Transverse colon (tissue), 4 donors: Measurements from ENCODE around the gene EHMT1. TPM values are rescaled to one million over a fixed set of nuclear protein-coding genes. Genes with fewer than 3 reads are reported as not detected.
A peak's percentile ranks its signal among the peaks of the same experiment; 100 is the strongest.

Experiments
- DNase-seq: peaks from one replicate; pipeline ENCODE4 v3.0.0-alpha.2; 2019
- H3K27ac ChIP-seq, 4 donors: fragments of 200-600 bp; sonication (generic); 2 replicates each; pipeline ENCODE4 v1.5.1; 2016 to 2018; ENCODE audit warnings: inconsistent platforms in 4 of 4
- H3K27me3 ChIP-seq: fragments of 200-600 bp; sonication (generic); 2 replicates; pipeline ENCODE4 v1.5.1; 2017; ENCODE audit warnings: inconsistent platforms
- H3K36me3 ChIP-seq, 4 donors: fragments of 200-600 bp; sonication (generic); 2 replicates each; pipeline ENCODE4 v1.5.1; 2017 to 2019; ENCODE audit warnings: inconsistent platforms in 4 of 4
- H3K4me1 ChIP-seq, 4 donors: fragments of 200-600 bp; sonication (generic); 2 replicates each; pipeline ENCODE4 v1.5.1; 2017 to 2020; ENCODE audit warnings: inconsistent platforms in 4 of 4
- H3K4me3 ChIP-seq, 4 donors: fragments of 200-600 bp; sonication (generic); 1 replicate in 1 of 4; 2 replicates in 3 of 4; pipeline versions ENCODE4 v1.5.1 to v1.6.1; 2017 to 2019; ENCODE audit warnings: inconsistent platforms in 4 of 4
- H3K9me3 ChIP-seq, 2 donors: fragments of 200-600 bp; sonication (generic); 2 replicates each; pipeline ENCODE4 v1.5.1; 2017 to 2019; ENCODE audit warnings: inconsistent platforms in 2 of 2
- EP300 ChIP-seq: sonication (generic); formaldehyde crosslinking; IDR thresholded peaks from one replicate; pipeline ENCODE4 v1.6.1; 2017; ENCODE audit warnings: antibody characterized with exemption, low read depth
- POLR2A ChIP-seq: fragments of 450-650 bp; IDR thresholded peaks from one replicate; pipeline ENCODE4 v1.6.1; 2016; ENCODE audit warnings: antibody characterized with exemption, mild to moderate bottlenecking, moderate library complexity
- POLR2AphosphoS5 ChIP-seq, 3 donors: sonication (generic); formaldehyde crosslinking; IDR thresholded peaks; one replicate each; pipeline ENCODE4 v1.6.1; 2016; ENCODE audit warnings: antibody characterized with exemption in 3 of 3
- WGBS, 2 donors: methylation state at CpG; one replicate each; pipeline ENCODE4 v1.1.5; 2018; ENCODE audit warnings: low coverage in 1 of 2; 5-methylcytosine and 5-hydroxymethylcytosine counted together
- in situ Hi-C, 4 donors: fragments of 200-750 bp; cut with MboI; loops; one replicate each; pipeline versions ENCODE4 v1.15.0 to v1.15.1; 2017; ENCODE audit warnings: low sequenced_read_pairs in 3 of 4, low pct_ligation_motif_present in 1 of 4, low pct_unique_long_range_greater_than_20kb in 1 of 4
- intact Hi-C: fragments of 100-400 bp; cut with DNase I; formaldehyde crosslinking; loops from one replicate; pipeline ENCODE4 v1.15.1; 2023; ENCODE audit warnings: low total_unique reads
- total RNA-seq, 4 donors: library from RNA; depleted of rRNA; stranded (reverse); fragments of >200 nt; gene quantifications; one replicate each; pipeline ENCODE4 v1.1.0, GENCODE V29; 2016
- TF ChIP-seq, protein P1 (sequence below), 5 experiments: fragments of 200-600 bp in 3 of 5; fragments of 450-650 bp in 2 of 5; sonication (generic) in 3 of 5; IDR thresholded peaks; 1 replicate in 2 of 5; 2 replicates in 3 of 5; pipeline ENCODE4 v1.5.1; 2016 to 2017; ENCODE audit warnings: antibody characterized with exemption in 5 of 5, inconsistent platforms in 3 of 5, mild to moderate bottlenecking in 2 of 5, moderate library complexity in 1 of 5

Gene EHMT1
- total RNA-seq, 4 donors from 2014 or later, result 93.8 to 184 (median 139) TPM

DNA sequence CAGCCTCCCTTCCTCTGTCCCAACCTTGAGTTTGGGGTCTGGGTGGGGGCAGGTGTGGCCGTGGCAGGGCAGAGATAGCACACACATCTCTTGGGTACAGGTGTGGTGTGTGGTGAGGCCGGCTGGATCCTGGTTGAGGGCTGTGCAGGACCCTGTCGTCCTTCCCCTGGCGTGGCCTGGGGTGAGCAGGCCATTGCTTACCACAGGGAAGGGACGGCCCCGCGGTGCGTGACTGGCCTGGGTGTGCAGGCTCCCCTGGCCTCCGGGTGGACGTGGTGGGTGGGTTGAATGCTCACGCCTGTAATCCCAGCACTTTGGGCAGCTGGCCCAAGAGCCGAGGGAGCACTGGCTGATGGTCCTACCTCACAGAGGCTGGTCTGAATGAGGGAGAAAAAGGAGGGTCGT lies 12.1 kb upstream of the EHMT1 start:
- no peaks in the 10 kb centered on the region for H3K27me3 ChIP-seq
- 23% methylated on average over 10 of the region's 13 CpGs; no CpG with 5 or more reads in 1 of the 2 donors for WGBS, 2 donors
- H3K27ac ChIP-seq, result peak overlapping the region; percentile 92 to 95 (median 94)
- DNase-seq, result no peak
- TF ChIP-seq, protein P1, sequence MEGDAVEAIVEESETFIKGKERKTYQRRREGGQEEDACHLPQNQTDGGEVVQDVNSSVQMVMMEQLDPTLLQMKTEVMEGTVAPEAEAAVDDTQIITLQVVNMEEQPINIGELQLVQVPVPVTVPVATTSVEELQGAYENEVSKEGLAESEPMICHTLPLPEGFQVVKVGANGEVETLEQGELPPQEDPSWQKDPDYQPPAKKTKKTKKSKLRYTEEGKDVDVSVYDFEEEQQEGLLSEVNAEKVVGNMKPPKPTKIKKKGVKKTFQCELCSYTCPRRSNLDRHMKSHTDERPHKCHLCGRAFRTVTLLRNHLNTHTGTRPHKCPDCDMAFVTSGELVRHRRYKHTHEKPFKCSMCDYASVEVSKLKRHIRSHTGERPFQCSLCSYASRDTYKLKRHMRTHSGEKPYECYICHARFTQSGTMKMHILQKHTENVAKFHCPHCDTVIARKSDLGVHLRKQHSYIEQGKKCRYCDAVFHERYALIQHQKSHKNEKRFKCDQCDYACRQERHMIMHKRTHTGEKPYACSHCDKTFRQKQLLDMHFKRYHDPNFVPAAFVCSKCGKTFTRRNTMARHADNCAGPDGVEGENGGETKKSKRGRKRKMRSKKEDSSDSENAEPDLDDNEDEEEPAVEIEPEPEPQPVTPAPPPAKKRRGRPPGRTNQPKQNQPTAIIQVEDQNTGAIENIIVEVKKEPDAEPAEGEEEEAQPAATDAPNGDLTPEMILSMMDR (IDR thresholded peaks at IDR 0.05), result no peak
- TF ChIP-seq POLR2A (no peak), POLR2AphosphoS5 (IDR thresholded peaks at IDR 0.05) (no peak), EP300 (no peak)
- in situ Hi-C loops, result no loop called here
- peaks cover 25 to 39% (median 37%) of the 10 kb centered on the region in 4 donors for H3K4me1 ChIP-seq
- intact Hi-C loops, result no loop called here
- no peaks in the 10 kb centered on the region for H3K9me3 ChIP-seq
- H3K4me3 ChIP-seq, result peak overlapping the region; percentile 31 to 94 (median 76)
- no peaks in the 10 kb centered on the region for H3K36me3 ChIP-seq

DNA sequence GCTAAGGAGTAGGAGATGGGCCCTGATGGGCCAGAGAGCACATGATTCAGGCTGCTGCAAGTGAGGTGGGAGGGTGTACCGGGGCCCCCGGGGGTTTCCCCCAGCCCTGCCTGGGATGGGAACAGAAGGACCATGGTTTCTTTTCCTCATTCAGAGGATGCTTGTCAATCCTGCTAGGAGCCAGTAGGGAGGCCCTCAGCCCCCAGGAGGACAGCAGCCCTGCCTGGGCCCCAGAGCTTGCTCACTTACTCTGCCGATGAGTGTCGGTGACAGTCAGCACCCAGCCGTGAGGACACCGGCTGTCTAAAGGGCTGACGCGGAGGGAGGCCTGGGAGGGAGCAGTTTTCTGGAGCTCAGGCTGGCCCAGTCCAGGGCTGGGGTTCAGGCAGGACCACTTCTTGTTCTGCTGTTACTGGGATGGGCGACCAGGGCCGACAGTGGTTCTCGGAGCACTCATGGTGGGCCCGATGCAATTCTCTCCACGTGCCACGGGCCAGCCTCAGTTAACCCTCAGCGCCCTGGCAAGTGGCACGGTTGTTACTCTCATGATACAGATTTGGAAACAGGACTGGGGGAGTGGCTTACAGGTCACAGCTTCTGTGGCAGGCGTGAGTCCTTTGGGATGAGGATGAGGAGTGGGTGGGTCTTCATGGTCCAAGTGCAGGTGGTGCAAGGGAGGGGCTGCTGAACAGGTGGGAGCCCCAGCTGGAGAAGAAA lies 11.5 kb upstream of the EHMT1 start:
- peaks cover 27 to 45% (median 43%) of the 10 kb centered on the region in 4 donors for H3K4me1 ChIP-seq
- peak overlapping the region in 3 of 4 donors; percentile 62 to 94 (median 90) for H3K4me3 ChIP-seq
- in situ Hi-C loops, result no loop called here
- no peaks in the 10 kb centered on the region for H3K36me3 ChIP-seq
- H3K27me3 ChIP-seq, result no peaks in the 10 kb centered on the region
- no peaks in the 10 kb centered on the region for H3K9me3 ChIP-seq
- DNase-seq, result no peak
- H3K27ac ChIP-seq, result peak overlapping the region; percentile 92 to 95 (median 94)
- WGBS, 2 donors, result 30 to 67% methylated on average over 1 to 17 of the region's 17 CpGs
- TF ChIP-seq, protein P1 (IDR thresholded peaks at IDR 0.05), result no peak
- no peak for TF ChIP-seq EP300
- TF ChIP-seq POLR2AphosphoS5 (IDR thresholded peaks at IDR 0.05), result no peak
- no peak for TF ChIP-seq POLR2A
- intact Hi-C loops, result no loop called here

DNA sequence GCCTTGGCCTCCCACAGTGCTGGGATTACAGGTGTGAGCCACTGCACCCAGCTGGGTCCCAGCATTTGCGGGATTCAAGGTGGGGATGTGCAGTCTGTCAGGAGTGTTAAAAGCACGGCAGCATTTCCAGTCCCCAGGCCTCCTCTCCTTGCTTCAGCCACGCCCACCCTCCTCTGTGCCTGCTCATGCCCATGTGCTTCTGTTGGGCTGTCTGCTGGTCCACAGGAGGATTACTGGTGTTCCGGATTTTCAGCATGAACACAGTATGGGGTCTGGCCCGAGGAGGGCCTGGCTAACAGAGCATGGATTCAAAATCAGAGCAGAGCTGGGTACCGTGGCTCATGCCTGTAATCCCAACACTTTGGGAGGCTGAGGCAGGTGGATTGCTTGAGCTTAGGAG lies 7.9 kb upstream of the EHMT1 start:
- no peak overlapping the region for H3K4me3 ChIP-seq
- intact Hi-C loops, result no loop called here
- WGBS, 2 donors, result 84% methylated on average over 6 of the region's 6 CpGs; no CpG with 5 or more reads in 1 of the 2 donors
- in situ Hi-C loops, result no loop called here
- H3K4me1 ChIP-seq, result peaks cover 33 to 52% (median 45%) of the 10 kb centered on the region in 4 donors
- H3K27ac ChIP-seq, result peak overlapping the region; percentile 88 to 92 (median 92)
- no peaks in the 10 kb centered on the region for H3K27me3 ChIP-seq
- H3K9me3 ChIP-seq, result no peaks in the 10 kb centered on the region
- peaks cover 0 to 6% (median 0%) of the 10 kb centered on the region in 4 donors for H3K36me3 ChIP-seq
- no peak for DNase-seq
- TF ChIP-seq POLR2AphosphoS5 (IDR thresholded peaks at IDR 0.05) (no peak), EP300 (no peak), POLR2A (no peak)
- TF ChIP-seq, protein P1 (IDR thresholded peaks at IDR 0.05), result no peak

DNA sequence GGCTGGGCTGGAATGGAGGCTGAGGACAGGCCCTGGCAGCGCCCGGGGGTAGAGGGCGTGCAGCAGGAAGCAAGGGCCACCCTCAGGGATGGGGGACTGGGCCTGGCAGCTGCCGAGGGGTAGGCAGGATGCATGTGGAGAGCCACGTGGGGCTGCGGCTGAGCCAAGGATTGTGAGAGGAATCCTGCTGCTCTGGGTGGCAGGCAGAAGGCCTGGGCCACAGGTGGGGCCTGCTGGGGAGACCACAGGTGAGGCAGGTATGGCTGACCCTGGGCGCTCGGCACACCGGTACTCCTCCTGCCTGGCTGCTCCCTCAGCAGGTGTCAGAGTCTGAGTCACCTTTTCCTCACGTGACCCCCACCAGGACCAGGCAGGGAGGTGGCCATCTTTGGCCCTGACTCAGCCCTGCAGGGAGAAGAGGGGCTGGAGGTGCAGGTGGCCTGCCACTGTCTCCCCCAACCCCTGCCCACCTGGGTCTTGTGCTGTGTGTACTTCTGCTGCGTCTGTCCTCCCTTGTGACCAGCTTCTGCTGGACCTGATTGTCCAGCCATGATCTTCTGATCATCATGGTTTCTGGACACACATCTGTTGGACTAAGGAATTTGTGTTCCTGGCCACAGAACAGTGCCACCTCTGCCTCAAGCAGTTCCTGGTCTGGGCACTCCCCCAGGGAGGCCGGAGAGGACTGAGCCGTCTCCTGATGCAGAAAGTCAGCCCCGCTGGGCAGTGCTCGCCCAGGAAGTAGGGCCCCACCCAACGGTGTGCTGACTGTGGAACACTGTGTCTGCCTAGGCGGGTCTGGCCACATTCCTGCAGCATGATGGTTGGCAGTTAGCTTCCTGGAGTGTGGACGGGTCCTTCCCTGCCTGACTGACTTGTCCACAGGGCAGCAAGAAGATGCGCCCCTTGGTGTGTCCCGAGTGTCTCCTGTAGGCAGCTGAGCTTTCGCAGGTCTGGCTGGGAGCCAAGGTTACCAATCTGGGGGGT lies 6.9 kb upstream of the EHMT1 start:
- H3K4me3 ChIP-seq, result no peak overlapping the region
- 32 to 36% methylated on average over 3 to 21 of the region's 21 CpGs for WGBS, 2 donors
- DNase-seq, result peak; percentile 94
- intact Hi-C loops, result no loop called here
- H3K9me3 ChIP-seq, result no peaks in the 10 kb centered on the region
- TF ChIP-seq, protein P1 (IDR thresholded peaks at IDR 0.05), result no peak
- TF ChIP-seq POLR2AphosphoS5 (IDR thresholded peaks at IDR 0.05) (peak; percentile 24 to 91 (median 90)), POLR2A (peak; percentile 89), EP300 (peak; percentile 91)
- H3K27me3 ChIP-seq, result no peaks in the 10 kb centered on the region
- peaks cover 0 to 6% (median 0%) of the 10 kb centered on the region in 4 donors for H3K36me3 ChIP-seq
- peaks cover 27 to 43% (median 36%) of the 10 kb centered on the region in 4 donors for H3K4me1 ChIP-seq
- in situ Hi-C loops, result no loop called here
- H3K27ac ChIP-seq, result peak overlapping the region; percentile 88 to 92 (median 92)
